NT2/D1 (cell line): ENCODE results near the gene TTC3.

Source experiments
- YY1 ChIP-seq: IDR thresholded peaks from 2 replicates; pipeline ENCODE4 v1.6.1; 2011; ENCODE audit not compliant: insufficient read length, insufficient read depth
- ZNF274 ChIP-seq: IDR thresholded peaks from 2 replicates; pipeline ENCODE4 v1.6.1; 2011; ENCODE audit warnings: mild to moderate bottlenecking, low read depth, low read length

DNA sequence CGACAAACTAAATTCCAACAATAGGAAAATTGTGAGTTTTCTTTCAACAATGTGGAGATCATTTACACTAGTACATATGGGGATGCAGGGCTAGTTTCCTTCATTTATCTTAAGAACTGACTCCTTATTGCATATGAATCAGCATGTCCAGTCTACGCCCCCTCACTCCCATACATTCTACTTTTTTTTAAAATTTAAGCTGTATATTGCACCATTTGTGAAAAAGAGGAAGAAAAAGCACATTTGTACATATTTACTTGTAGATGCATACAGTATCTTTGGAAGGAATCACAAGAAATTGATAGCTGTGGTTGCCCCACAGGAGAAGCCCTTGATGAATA, 178.2 kb downstream of the TTC3 start:
- no peak for TF ChIP-seq ZNF274
- no peak for TF ChIP-seq YY1
